22Rv1 (cell line): Measurements from ENCODE around the gene FAAP24.
"Not testable (repeated sequence)": the region's sequence is repeated elsewhere in the genome, so short reads cannot be mapped to it uniquely, and the experiment has no call there.

Experiments used
- CTCF ChIP-seq: fragments of 450-650 bp; IDR thresholded peaks from 2 replicates; pipeline ENCODE4 v1.5.1; 2017; ENCODE audit warnings: mild to moderate bottlenecking
- ZFX ChIP-seq: fragments of 450-650 bp; IDR thresholded peaks from 2 replicates; pipeline ENCODE4 v1.6.1; 2017; ENCODE audit warnings: antibody characterized with exemption, borderline replicate concordance

GRCh38 chr19:32988254-32988653, 16.2 kb downstream of the FAAP24 start:
- not testable (repeated sequence) for TF ChIP-seq CTCF, ZFX
